G401.6 (cell line): ENCODE data around the gene EIF3L.

Source experiments
- FAIRE-seq: peaks from 2 replicates; lab custom pipeline; 2012; peaks lifted over from hg19 to GRCh38; lab: Jason Lieb, UNC

Gene EIF3L

GRCh38 chr22:37855462-37855861 lies 6.2 kb downstream of the EIF3L start:
- FAIRE-seq: no peak

GRCh38 chr22:37860796-37861421 lies 11.7 kb downstream of the EIF3L start:
- no peak for FAIRE-seq

- FAIRE-seq: no peak
Observed at GRCh38 chr22:37862570-37863325, 13.5 kb downstream of the EIF3L start.

- no peak for FAIRE-seq
Observed at GRCh38 chr22:37865510-37865909, 16.3 kb downstream of the EIF3L start.

GRCh38 chr22:37870273-37870672 lies 21.1 kb downstream of the EIF3L start:
- no peak for FAIRE-seq

- FAIRE-seq: no peak
Observed at GRCh38 chr22:37880668-37881440, 31.6 kb downstream of the EIF3L start.

GRCh38 chr22:37884420-37884819 lies 35.2 kb downstream of the EIF3L start:
- no peak for FAIRE-seq

- no peak for FAIRE-seq
Observed at GRCh38 chr22:37887584-37888378, 38.6 kb downstream of the EIF3L start.

- FAIRE-seq: no peak
Observed at GRCh38 chr22:37891926-37892325, 42.7 kb downstream of the EIF3L start.

GRCh38 chr22:37892566-37893335 lies 43.5 kb downstream of the EIF3L start:
- no peak for FAIRE-seq

- FAIRE-seq: no peak
Observed at GRCh38 chr22:37893583-37893983, 44.4 kb downstream of the EIF3L start.

- FAIRE-seq: no peak
Observed at GRCh38 chr22:37894939-37895670, 45.9 kb downstream of the EIF3L start.

GRCh38 chr22:37896181-37896592 lies 47.0 kb downstream of the EIF3L start:
- FAIRE-seq: no peak

GRCh38 chr22:37896939-37897338 lies 47.7 kb downstream of the EIF3L start:
- no peak for FAIRE-seq

GRCh38 chr22:37897807-37898206 lies 48.6 kb downstream of the EIF3L start:
- FAIRE-seq: no peak

- FAIRE-seq: no peak
Observed at GRCh38 chr22:37898441-37899181, 49.4 kb downstream of the EIF3L start.

GRCh38 chr22:37904572-37905533 lies 55.6 kb downstream of the EIF3L start:
- no peak for FAIRE-seq

GRCh38 chr22:37905534-37906363 lies 56.5 kb downstream of the EIF3L start, which contains the start of gene MICALL1:
Gene MICALL1, plus strand, starts transcription at chr22:37906297. Its CDS starts 126 bp downstream, at chr22:37906423.
- no peak for FAIRE-seq
